Measurements from ENCODE around the gene MBOAT1. TPM values are rescaled to one million over a fixed set of nuclear protein-coding genes. Genes with fewer than 3 reads are reported as not detected.

Gene MBOAT1
- total RNA-seq, 1 donor from 2014 or later = 3.0 TPM

- Mint-ChIP-seq H3K27ac (no peak overlapping the region), H3K4me1 (ENCODE audit: low read depth) (no peaks in the 10 kb centered on the region), H3K36me3 (ENCODE audit: insufficient read depth) (no peaks in the 10 kb centered on the region), H3K27me3 (no peaks in the 10 kb centered on the region), H3K4me3 (ENCODE audit: low read depth) (no peak overlapping the region), H3K9me3 (ENCODE audit: low read depth) (peaks cover 4% of the 10 kb centered on the region)
- TF ChIP-seq, protein P1, sequence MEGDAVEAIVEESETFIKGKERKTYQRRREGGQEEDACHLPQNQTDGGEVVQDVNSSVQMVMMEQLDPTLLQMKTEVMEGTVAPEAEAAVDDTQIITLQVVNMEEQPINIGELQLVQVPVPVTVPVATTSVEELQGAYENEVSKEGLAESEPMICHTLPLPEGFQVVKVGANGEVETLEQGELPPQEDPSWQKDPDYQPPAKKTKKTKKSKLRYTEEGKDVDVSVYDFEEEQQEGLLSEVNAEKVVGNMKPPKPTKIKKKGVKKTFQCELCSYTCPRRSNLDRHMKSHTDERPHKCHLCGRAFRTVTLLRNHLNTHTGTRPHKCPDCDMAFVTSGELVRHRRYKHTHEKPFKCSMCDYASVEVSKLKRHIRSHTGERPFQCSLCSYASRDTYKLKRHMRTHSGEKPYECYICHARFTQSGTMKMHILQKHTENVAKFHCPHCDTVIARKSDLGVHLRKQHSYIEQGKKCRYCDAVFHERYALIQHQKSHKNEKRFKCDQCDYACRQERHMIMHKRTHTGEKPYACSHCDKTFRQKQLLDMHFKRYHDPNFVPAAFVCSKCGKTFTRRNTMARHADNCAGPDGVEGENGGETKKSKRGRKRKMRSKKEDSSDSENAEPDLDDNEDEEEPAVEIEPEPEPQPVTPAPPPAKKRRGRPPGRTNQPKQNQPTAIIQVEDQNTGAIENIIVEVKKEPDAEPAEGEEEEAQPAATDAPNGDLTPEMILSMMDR (IDR thresholded peaks at IDR 0.05; ENCODE audit: unreplicated experiment) = no peak
- no peak for DNase-seq (ENCODE audit: low spot score, unreplicated experiment)
Observed at GRCh38 chr6:20069021-20069522, 143.2 kb downstream of the MBOAT1 start.

DNA sequence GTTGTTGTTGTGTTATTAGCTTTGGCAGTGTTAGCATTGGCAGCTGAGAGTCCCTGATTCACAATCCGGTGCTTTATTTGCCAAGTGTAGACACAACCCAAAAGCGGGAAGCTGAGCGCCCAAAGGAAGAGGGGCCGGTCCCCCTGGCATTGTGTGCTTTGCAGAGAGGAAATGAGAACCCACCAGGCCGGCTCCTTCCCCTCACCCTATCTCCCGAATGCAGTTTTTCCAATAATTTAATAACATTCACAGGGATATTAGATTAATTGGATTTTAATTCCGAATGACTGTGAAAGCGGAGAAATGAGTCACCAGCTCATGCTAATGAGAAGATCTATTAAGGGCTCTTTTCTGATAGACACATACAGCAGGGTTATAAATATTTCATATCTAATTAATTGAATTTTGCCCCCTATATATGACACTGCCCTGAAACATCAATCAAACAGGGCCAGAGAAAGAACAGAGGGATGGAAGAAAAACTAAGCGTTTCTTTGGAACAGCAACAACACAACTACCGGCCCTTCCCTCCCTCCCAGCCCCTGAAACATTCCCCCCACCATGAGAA, 143.8 kb downstream of the MBOAT1 start:
- no peaks in the 10 kb centered on the region for H3K36me3 Mint-ChIP-seq (ENCODE audit: insufficient read depth)
- H3K4me1 Mint-ChIP-seq (ENCODE audit: low read depth) = no peaks in the 10 kb centered on the region
- DNase-seq (ENCODE audit: low spot score, unreplicated experiment) = no peak
- H3K9me3 Mint-ChIP-seq (ENCODE audit: low read depth) = peaks cover 4% of the 10 kb centered on the region
- H3K27me3 Mint-ChIP-seq = no peaks in the 10 kb centered on the region
- H3K27ac Mint-ChIP-seq = no peak overlapping the region
- H3K4me3 Mint-ChIP-seq (ENCODE audit: low read depth) = no peak overlapping the region
- TF ChIP-seq, protein P1 (IDR thresholded peaks at IDR 0.05; ENCODE audit: unreplicated experiment) = no peak

DNA sequence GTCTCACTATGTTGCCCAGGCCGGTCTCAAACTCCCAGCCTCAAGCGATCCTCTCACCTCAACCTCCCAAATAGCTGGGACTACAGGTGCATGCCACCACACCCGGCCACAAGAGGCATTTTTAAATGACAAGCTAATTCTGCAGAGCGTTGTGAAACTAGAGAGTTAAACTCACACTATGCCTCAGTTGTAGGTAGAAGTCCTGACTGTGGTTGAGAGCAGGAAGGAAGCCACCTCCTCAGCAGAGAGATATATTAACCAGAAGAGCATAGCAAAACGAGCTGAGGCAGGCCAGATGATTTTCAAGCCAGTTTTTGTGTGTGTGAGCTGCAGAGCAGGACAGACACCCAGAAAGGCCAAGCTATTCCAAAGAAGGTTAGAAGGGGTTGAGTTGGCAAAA, 150.3 kb downstream of the MBOAT1 start:
- Mint-ChIP-seq H3K27ac (no peak overlapping the region), H3K27me3 (no peaks in the 10 kb centered on the region), H3K9me3 (ENCODE audit: low read depth) (no peaks in the 10 kb centered on the region), H3K4me3 (ENCODE audit: low read depth) (no peak overlapping the region), H3K4me1 (ENCODE audit: low read depth) (peaks cover 2% of the 10 kb centered on the region), H3K36me3 (ENCODE audit: insufficient read depth) (no peaks in the 10 kb centered on the region)
- no peak for DNase-seq (ENCODE audit: low spot score, unreplicated experiment)
- TF ChIP-seq, protein P1 (IDR thresholded peaks at IDR 0.05; ENCODE audit: unreplicated experiment) = no peak

DNA sequence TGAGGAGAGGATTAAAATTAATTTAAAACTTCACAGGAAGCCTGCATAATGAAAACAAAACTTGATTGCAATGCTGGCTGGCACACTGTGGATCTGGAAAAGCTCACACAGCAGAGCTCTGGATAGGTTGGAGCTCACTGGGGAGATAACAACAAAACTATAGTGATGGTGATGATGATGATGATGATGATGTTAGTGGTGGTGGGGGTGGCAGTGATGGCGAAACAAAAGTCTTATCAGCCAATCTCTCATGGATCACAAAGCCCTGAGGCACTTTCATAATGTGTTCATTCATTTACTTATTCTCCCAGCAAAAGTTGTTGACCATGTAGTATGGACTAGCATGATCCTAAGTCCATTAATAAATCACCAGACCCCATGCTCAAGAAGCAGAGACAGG, 152.0 kb downstream of the MBOAT1 start:
- TF ChIP-seq, protein P1 (IDR thresholded peaks at IDR 0.05; ENCODE audit: unreplicated experiment) = no peak
- Mint-ChIP-seq H3K4me3 (ENCODE audit: low read depth) (no peak overlapping the region), H3K4me1 (ENCODE audit: low read depth) (peaks cover 10% of the 10 kb centered on the region), H3K27me3 (no peaks in the 10 kb centered on the region), H3K9me3 (ENCODE audit: low read depth) (no peaks in the 10 kb centered on the region), H3K36me3 (ENCODE audit: insufficient read depth) (no peaks in the 10 kb centered on the region), H3K27ac (no peak overlapping the region)
- no peak for DNase-seq (ENCODE audit: low spot score, unreplicated experiment)

GRCh38 chr6:20058912-20059311, 153.4 kb downstream of the MBOAT1 start:
- Mint-ChIP-seq H3K4me3 (ENCODE audit: low read depth) (no peak overlapping the region), H3K27me3 (peaks cover 4% of the 10 kb centered on the region), H3K9me3 (ENCODE audit: low read depth) (no peaks in the 10 kb centered on the region), H3K4me1 (ENCODE audit: low read depth) (peaks cover 10% of the 10 kb centered on the region), H3K27ac (no peak overlapping the region), H3K36me3 (ENCODE audit: insufficient read depth) (no peaks in the 10 kb centered on the region)
- DNase-seq (ENCODE audit: low spot score, unreplicated experiment) = no peak
- TF ChIP-seq, protein P1 (IDR thresholded peaks at IDR 0.05; ENCODE audit: unreplicated experiment) = no peak
